DND-41 (cell line): ENCODE data around the gene TRIM56.

Source experiments
- CTCF ChIP-seq: IDR thresholded peaks from 2 replicates; pipeline ENCODE4 v1.5.1; 2012; ENCODE audit warnings: borderline replicate concordance, low read length, moderate library complexity, mild to moderate bottlenecking; ENCODE audit not compliant: poor library complexity, severe bottlenecking; ENCODE audit errors: extremely low read depth
- EZH2 ChIP-seq: IDR thresholded peaks from 3 replicates; pipeline ENCODE4 v1.6.1; 2012; ENCODE audit warnings: borderline replicate concordance, low read depth, mild to moderate bottlenecking, moderate library complexity, low read length, inconsistent platforms; ENCODE audit not compliant: severe bottlenecking

GRCh38 chr7:101094791-101095375 is 9.6 kb downstream of the TRIM56 start:
- TF ChIP-seq CTCF (peak; percentile 67), EZH2 (no peak)
